ENCODE results near the gene HDHD2.

The HDHD2 gene

DNA sequence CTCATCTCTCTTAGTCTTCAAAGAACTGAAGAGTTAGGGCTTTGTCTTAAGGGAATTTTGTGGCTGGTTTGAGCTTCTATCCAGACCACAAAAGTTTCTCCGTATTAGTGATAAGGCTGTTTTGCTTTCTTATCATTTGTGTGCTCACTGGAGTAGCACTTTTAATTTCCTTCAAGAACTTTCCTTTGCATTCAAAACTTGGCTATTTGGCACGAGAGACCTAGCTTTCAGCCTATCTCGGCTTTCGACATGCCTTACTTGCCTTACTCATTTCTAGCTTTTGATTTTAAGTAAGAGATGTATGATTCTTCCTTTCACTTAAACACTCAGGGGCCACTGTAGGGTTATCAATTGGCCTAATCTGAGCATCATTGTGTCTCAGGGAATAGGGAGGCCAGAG is 29.9 kb downstream of the HDHD2 start:
- no peak for DNase-seq (ENCODE audit: low read depth in 1 of 2, low spot score in 1 of 2)
- no peak overlapping the region for H3K27ac ChIP-seq (replicated peaks)
- no peak for TF ChIP-seq SPI1 (IDR thresholded peaks at IDR 0.05; ENCODE audit: borderline replicate concordance, low read depth)

DNA sequence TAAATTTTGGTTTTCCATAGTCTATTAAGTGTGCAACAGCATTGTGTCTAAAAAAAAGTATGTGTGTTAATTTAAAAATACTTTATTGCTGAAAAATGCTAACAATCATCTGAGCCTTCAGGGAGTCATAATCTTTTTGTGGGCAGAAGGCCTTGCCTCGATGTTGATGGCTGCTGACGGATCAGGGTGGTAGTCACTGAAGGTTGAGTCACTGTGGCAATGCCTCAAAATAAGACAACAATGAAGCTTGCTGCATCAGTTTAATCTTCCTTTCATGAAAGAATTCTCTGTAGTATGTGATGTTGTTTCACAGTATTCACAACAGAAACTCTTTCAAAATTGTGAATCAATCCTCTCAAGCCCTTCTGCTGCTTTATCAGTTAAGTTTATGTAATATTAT is 31.3 kb downstream of the HDHD2 start:
- Histone ChIP-seq H3K27me3 (ENCODE audit: insufficient read depth, poor library complexity, severe bottlenecking) (no peaks in the 10 kb centered on the region), H3K27ac (replicated peaks) (no peak overlapping the region), H3K4me3 (replicated peaks; ENCODE audit: insufficient read depth, low read length) (no peak overlapping the region)
- no peak for TF ChIP-seq GABPA (IDR thresholded peaks at IDR 0.05; ENCODE audit: low read depth)
- TF ChIP-seq POLR2AphosphoS5 (IDR thresholded peaks at IDR 0.05; ENCODE audit: low read depth): no peak
- TF ChIP-seq SPI1 (IDR thresholded peaks at IDR 0.05; ENCODE audit: borderline replicate concordance, low read depth): no peak
- TF ChIP-seq, protein P1, sequence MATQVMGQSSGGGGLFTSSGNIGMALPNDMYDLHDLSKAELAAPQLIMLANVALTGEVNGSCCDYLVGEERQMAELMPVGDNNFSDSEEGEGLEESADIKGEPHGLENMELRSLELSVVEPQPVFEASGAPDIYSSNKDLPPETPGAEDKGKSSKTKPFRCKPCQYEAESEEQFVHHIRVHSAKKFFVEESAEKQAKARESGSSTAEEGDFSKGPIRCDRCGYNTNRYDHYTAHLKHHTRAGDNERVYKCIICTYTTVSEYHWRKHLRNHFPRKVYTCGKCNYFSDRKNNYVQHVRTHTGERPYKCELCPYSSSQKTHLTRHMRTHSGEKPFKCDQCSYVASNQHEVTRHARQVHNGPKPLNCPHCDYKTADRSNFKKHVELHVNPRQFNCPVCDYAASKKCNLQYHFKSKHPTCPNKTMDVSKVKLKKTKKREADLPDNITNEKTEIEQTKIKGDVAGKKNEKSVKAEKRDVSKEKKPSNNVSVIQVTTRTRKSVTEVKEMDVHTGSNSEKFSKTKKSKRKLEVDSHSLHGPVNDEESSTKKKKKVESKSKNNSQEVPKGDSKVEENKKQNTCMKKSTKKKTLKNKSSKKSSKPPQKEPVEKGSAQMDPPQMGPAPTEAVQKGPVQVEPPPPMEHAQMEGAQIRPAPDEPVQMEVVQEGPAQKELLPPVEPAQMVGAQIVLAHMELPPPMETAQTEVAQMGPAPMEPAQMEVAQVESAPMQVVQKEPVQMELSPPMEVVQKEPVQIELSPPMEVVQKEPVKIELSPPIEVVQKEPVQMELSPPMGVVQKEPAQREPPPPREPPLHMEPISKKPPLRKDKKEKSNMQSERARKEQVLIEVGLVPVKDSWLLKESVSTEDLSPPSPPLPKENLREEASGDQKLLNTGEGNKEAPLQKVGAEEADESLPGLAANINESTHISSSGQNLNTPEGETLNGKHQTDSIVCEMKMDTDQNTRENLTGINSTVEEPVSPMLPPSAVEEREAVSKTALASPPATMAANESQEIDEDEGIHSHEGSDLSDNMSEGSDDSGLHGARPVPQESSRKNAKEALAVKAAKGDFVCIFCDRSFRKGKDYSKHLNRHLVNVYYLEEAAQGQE (IDR thresholded peaks at IDR 0.05; ENCODE audit: insufficient replicate concordance, low read depth): no peak
- no peak for TF ChIP-seq CTCF (IDR thresholded peaks at IDR 0.05; ENCODE audit: insufficient read depth, low read length)
- no peak for DNase-seq (ENCODE audit: low read depth in 1 of 2, low spot score in 1 of 2)

More for the DNA sequence above, 29.9 kb downstream of the HDHD2 start:
- no peaks in the 10 kb centered on the region for H3K27me3 ChIP-seq (ENCODE audit: insufficient read depth, poor library complexity, severe bottlenecking)
- H3K4me3 ChIP-seq (replicated peaks; ENCODE audit: insufficient read depth, low read length): no peak overlapping the region

GRCh38 chr18:47115205-47115604 is 35.1 kb downstream of the HDHD2 start:
- H3K27me3 ChIP-seq (ENCODE audit: insufficient read depth, poor library complexity, severe bottlenecking): no peaks in the 10 kb centered on the region
- TF ChIP-seq, protein P1 (IDR thresholded peaks at IDR 0.05; ENCODE audit: insufficient replicate concordance, low read depth): no peak
- no peak for TF ChIP-seq GABPA (IDR thresholded peaks at IDR 0.05; ENCODE audit: low read depth)
- no peak for TF ChIP-seq SPI1 (IDR thresholded peaks at IDR 0.05; ENCODE audit: borderline replicate concordance, low read depth)
- TF ChIP-seq POLR2AphosphoS5 (IDR thresholded peaks at IDR 0.05; ENCODE audit: low read depth): no peak
- no peak for TF ChIP-seq CTCF (IDR thresholded peaks at IDR 0.05; ENCODE audit: insufficient read depth, low read length)
- no peak for DNase-seq (ENCODE audit: low read depth in 1 of 2, low spot score in 1 of 2)
- H3K27ac ChIP-seq (replicated peaks): no peak overlapping the region
- H3K4me3 ChIP-seq (replicated peaks; ENCODE audit: insufficient read depth, low read length): no peak overlapping the region

DNA sequence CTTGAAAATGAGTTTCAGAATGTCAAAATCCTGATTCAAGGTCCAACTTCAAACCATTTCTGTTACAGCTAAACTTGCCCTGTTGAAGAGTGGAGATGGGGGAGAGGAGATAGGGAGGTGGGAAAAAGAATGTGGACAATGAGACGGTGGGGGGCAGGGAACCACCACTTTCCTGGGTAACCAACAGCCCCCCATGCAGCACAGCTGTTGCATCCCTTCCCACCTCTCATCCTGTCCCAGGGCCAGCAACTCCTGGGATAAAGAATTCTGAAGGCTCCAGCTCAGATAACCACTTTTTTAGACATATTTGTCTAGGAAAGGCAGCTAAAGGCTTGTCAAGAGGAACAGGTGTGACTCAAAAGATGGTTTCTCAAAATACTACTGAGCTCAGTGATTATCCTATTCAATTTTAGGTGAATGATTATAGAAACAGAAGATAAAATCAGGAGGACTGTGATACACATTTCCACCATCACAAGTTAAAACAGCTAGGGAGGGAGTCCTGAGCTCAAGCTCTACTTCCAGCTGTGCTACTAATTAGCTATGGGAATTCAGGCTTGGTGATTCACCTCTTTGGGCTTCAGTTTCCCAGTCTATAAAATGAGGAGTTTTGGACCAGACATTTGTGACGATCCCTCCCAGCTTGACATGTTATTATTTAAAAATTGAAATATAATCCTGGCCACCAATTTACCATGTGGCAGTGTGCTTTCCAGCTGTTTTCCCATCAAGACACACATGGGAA is 36.3 kb downstream of the HDHD2 start:
- Histone ChIP-seq H3K27ac (replicated peaks) (no peak overlapping the region), H3K27me3 (ENCODE audit: insufficient read depth, poor library complexity, severe bottlenecking) (no peaks in the 10 kb centered on the region), H3K4me3 (replicated peaks; ENCODE audit: insufficient read depth, low read length) (no peak overlapping the region)
- TF ChIP-seq GABPA (IDR thresholded peaks at IDR 0.05; ENCODE audit: low read depth): no peak
- TF ChIP-seq SPI1 (IDR thresholded peaks at IDR 0.05; ENCODE audit: borderline replicate concordance, low read depth): no peak
- TF ChIP-seq, protein P1 (IDR thresholded peaks at IDR 0.05; ENCODE audit: insufficient replicate concordance, low read depth): no peak
- no peak for TF ChIP-seq POLR2AphosphoS5 (IDR thresholded peaks at IDR 0.05; ENCODE audit: low read depth)
- no peak for TF ChIP-seq CTCF (IDR thresholded peaks at IDR 0.05; ENCODE audit: insufficient read depth, low read length)
- no peak for DNase-seq (ENCODE audit: low read depth in 1 of 2, low spot score in 1 of 2)
